Ammon's horn (tissue), 1 donor: Measurements from ENCODE around the gene RILPL2.
A peak's percentile ranks its signal among the peaks of the same experiment; 100 is the strongest.
"Not testable (repeated sequence)": the region's sequence is repeated elsewhere in the genome, so short reads cannot be mapped to it uniquely, and the experiment has no call there.

Source experiments
- DNase-seq: peaks from one replicate; pipeline ENCODE4 v3.0.0-alpha.2; 2016; ENCODE audit warnings: low spot score

Gene RILPL2

GRCh38 chr12:123436017-123436964 is at the start of gene RILPL2:
RILPL2 (minus strand) TSS chr12:123436684; CDS start chr12:123436420, 264 bp downstream.
- DNase-seq = peak; percentile 87

DNA sequence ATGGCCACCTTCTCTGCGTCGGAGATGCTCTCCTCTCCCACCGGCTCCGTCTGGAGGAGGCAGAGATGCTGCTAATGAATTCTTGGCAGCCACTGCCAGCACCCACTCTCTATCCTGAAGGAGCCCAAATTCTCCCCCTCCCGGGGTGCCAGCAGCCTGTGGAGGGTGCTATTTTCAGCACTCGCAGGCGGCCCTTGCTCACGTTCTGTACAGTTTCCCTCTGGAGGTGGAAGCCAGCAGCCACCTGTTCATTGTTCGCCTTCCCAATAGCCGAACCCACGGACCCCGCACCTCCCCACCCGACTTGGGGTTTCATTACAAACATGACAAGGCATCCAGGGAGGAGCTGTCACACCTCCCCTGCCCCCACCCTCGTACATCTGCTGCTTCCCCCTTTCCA is 49.3 kb upstream of the RILPL2 start:
- DNase-seq = no peak

DNA sequence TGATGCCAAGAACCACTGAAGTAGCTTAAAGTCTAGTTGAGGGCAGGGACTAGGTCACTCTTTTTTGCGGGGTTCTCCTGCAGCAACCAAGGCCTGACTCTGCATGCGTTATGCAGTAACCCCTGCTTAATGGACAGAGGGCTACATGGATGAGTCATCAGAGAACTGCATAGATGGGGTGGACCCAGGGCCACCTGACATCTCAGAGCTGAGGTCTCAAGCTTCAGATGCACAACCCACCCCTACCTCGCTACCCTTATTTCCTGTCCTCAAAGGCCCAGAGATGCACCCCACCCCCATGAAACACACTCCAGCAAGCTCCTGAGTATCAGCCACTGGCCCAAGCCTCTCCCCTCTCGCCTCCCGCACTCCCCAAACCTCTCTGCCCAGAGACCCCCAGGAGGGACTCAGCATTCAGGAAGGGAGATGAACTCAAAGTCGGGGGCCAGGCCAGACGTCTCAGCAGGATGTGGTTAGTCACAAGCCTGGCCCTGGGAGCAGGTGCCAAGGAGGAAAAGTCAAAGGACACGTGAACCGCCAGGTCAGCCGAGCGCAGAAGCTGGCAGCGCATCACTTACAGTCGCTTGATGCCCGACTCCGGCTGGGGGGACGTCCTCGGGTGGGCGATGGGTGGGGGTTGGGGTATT is 47.2 kb upstream of the RILPL2 start:
- no peak for DNase-seq

GRCh38 chr12:123482876-123483275 is 46.4 kb upstream of the RILPL2 start:
- DNase-seq = no peak

DNA sequence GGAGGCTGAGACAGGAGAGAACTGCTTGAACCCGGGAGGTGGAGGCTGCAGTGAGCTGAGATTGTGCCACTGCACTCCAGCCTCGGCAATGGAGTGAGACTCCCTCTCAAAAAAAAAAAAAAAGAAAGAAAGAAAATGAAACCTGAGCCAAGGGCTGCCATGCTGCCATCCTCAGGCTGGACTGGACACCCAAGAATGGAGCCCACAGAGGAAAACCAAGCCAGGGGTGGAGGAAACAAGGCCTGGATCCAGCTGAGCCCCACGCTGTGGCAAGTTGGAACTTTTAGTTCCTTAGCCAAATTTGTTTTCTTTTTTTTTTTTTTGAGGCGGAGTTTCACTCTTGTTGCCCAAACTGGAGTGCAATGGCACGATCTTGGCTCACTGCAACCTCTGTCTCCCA is 44.8 kb upstream of the RILPL2 start:
- DNase-seq = not testable (repeated sequence)

DNA sequence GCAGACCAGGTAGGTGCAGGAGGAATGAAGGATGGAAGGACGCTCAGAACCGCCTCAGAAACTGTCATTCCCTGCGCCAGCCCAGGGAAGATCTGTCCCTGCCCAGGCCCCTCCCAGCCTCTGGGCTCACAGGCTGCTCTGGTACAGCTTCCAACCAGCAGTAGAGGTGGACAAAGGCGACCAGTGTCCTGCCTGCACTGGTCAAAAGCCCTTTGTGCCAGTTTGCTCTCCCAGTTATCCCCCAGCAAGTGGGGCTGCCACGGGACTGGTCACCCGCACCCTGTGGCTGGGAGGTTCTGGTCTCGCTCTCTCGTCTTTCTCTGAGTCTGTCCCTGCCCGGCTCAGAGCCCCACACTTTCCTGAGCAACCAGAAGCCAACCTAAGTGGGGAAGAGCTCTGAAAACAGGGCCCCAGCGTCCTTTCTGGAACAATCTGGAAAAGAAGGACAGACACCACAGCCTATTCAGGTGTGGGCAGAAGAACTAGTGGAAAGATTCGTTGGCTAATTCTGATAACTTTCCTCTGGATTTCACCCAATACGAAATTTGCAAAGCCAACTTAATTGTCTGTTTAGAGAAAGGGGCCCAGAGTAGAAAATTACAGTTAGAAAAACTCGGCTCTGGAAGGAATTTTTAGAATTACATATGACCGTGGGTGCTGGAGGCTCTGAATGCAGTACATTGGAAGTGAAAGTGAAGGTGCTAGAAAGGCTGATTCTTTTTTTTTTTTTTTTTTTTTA is 43.1 kb upstream of the RILPL2 start:
- DNase-seq = peak; percentile 97

- peak; percentile 91 for DNase-seq
Observed at GRCh38 chr12:123478762-123479161, 42.3 kb upstream of the RILPL2 start.

- DNase-seq = no peak
Observed at GRCh38 chr12:123478069-123478468, 41.6 kb upstream of the RILPL2 start.

GRCh38 chr12:123475246-123475703 is 38.8 kb upstream of the RILPL2 start:
- no peak for DNase-seq

- DNase-seq = no peak
Observed at GRCh38 chr12:123474485-123475245, 38.2 kb upstream of the RILPL2 start.

DNA sequence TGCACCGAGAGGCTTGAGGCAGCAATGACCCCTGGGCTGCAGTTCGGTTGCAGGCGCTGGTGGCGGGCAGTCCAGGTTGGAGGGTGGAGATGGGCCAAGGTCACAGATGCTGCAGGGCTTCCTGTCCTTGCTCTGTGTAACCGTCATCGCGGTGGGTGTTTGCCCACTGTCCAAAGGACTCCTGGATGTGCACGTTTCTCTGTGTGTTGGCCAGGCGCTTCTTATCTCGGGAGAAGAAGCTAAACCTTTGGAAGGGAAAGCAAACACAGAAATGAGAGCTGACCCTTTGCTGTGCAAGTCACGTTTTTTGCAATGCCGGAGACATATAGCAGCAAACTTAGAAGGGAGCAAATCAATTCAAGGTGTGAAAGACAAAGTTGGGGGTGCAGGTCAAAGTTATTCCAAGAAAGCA is 36.0 kb upstream of the RILPL2 start:
- DNase-seq = no peak

DNA sequence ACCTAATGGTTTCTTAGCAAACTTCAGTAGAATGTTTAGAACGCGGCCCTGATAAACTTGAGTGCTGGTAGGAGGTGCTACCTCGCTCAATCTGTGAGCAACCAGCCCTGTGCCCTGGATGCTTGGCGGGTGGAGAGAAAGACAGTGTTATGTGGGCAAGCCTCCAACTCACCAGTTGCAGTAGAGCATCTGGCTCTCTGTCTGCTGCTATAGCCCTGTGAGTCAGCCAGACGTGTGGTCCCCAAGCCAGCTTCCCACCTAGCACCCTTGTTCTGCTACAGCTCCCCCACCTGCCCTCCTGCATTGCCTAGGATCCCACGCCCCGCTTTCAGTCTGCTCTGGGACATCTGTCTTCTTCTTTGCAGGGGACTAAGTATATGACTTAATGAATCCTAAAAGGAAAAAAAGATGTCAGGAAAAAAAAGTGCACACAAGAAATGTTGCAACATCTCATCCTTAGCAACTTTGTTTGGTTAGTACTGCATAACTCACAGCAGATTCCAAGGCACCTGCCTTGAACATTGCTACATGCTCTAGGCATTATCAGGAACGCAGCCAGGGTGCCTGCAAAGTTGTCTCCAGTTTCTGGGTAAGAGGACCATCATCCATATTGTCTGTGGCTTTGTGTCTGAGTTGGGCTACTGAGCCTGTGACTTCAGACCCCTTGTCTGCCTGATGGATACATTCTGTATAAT is 35.0 kb upstream of the RILPL2 start:
- DNase-seq = peak; percentile 60

DNA sequence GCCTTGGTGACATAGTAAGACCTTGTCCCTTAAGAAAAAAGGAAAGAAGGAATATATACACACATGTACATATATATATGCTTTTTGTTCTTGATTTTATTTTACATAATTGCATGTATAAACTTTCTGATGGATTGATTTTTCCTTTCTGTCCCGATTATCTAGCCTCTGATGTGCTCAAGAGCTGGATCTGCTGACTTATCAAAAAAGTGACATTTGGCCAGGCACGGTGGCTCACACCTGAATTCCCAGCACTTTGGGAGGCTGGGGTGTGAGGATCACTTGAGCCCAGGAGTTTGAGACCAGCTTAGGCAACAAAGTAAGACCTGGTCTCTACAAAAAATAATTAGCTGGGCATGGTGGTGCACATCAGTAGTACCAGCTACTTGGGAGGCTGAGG is 33.5 kb upstream of the RILPL2 start:
- DNase-seq = no peak

DNA sequence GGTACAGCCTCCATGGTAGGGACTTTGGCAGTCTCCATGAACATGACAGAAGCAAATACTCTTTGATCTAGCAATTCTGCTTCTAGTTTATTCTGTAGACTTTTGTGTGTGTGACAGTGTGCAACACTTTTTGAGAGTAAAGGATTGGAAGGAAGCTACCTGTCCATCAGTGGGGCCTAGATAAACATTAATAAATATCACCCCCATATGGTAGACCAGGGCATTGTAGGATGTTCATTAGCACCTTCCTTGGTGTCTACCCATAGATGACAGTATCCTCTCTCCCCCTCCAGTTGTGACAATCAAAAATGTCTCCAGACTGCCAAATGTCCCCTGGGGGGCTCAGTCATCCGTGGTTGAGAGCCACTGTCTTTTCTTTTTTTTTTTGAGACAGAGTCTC is 32.3 kb upstream of the RILPL2 start:
- DNase-seq = no peak

DNA sequence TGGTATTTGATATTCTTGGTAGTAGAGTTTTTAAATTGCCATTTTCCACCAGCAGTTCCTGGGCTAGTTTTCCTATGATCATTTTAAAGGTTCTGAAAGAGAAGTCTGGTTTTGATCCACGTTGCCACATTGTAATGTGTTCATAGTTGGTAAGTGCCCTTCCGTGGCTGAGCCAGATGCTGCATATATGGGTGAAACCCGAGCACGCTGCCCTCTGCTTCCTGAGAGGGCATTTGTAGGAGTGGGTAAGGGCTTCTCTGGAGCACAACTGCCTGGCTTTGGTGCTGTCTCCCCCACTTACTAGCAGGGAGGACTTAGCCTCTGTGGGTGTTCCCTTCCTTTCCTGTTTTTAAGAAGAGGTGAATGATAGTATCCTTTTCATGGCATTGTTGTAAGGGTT is 28.6 kb upstream of the RILPL2 start:
- no peak for DNase-seq

GRCh38 chr12:123463174-123463573 is 26.7 kb upstream of the RILPL2 start:
- not testable (repeated sequence) for DNase-seq

- peak; percentile 83 for DNase-seq
Observed at GRCh38 chr12:123457980-123458779, 21.7 kb upstream of the RILPL2 start, which contains the start of gene SNRNP35. SNRNP35 (plus strand) TSS chr12:123458139; CDS start chr12:123465541, 7,402 bp downstream.

- DNase-seq = no peak
Observed at GRCh38 chr12:123453165-123453564, 16.7 kb upstream of the RILPL2 start.

- DNase-seq = not testable (repeated sequence)
Observed at GRCh38 chr12:123452276-123452550, 15.7 kb upstream of the RILPL2 start.

GRCh38 chr12:123450636-123451035 is 14.2 kb upstream of the RILPL2 start:
- no peak for DNase-seq
